ELF-1 (cell line): ENCODE measurements around the gene TBX3.

Experiments used
- DNase-seq: peaks from one replicate; pipeline ENCODE4 v3.0.0-alpha.2; 2016; ENCODE audit warnings: low read depth, low spot score

Gene TBX3

GRCh38 chr12:114696443-114697242, 12.7 kb upstream of the TBX3 start:
- DNase-seq: peak; percentile 44

GRCh38 chr12:114695305-114695592, 11.3 kb upstream of the TBX3 start:
- no peak for DNase-seq

DNA sequence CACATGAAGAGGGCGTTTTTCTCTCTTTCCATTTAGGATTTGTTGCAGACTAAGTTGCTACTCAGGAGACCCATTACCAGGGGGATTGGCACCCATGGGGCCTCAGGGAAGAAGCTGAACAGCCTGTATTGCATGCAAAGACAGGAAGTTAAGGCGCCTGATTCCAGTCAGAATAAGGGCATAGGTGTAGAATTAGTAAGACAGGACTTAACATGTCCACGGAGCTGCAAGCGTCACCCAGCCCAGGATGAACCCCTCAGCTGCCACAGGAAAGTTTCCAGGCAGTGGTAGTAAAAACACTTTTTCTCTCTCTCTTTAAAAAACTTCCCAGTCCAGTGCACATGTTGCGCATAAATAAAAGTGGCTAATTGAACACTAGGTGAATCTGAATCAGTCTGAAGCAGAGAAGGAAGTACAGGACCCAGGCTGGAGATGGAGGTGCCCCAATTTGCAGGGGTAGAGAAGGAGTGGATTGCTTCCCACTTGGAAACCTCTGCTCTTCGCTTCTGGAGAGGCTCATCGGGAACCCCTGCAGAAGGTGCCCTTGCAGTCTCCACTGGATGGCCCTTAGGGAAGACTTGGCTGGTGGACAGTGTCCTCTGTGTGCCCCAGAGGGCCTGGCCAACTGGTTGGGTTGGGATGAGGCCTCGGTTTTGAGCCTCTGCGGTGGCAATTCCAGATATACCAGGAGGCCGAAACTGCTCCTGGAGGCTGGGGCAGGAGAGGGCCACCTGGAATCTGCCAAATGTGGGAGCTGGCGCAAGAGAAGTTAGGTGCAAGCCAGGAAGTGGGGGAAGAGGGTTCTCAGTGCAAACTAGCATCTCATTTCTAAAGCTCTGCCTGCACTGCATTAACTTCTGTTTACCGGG, 10.7 kb upstream of the TBX3 start:
- peak; percentile 25 for DNase-seq

DNA sequence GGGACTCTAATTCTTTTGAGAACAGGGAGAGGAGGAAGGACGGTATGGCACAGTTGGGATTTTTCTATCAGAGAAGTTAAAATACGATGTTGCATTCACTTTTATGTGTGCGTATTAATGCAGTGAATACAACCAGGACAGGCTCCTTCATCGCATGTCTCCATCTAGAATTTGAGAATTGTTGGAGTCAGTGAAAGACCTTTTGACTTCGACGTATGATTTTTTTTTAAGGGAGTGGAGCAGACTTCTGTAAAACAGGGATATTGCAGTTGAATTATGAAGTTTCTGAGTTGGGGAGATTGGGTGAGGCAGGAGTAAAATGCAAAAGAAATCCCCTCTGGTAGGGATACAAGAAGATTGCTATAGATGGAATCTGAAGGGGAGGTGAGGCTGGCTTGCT, 9.6 kb upstream of the TBX3 start:
- no peak for DNase-seq

DNA sequence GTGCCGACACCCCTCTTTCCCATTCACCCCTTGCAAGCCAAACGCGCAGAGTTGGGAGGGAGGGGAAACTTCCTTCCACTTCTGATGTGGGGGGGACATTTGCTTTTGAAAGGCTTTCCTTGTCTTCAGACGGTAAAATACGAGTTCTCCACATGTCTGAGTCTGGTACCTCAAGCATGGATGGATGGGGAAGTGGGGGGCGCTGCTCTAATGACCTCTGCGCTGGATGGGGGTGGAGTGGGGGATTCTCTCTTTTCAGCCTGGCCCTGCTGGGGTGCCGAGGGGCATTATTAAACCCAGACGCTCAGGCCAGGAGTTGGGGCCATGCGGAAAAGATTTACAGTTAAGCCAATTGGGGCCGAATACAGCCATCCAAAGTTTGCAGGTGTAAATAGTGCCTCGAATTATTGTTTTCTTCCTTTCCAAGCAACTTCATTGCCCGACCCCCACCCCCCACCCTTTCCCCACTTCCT, 9.1 kb upstream of the TBX3 start:
- no peak for DNase-seq

DNA sequence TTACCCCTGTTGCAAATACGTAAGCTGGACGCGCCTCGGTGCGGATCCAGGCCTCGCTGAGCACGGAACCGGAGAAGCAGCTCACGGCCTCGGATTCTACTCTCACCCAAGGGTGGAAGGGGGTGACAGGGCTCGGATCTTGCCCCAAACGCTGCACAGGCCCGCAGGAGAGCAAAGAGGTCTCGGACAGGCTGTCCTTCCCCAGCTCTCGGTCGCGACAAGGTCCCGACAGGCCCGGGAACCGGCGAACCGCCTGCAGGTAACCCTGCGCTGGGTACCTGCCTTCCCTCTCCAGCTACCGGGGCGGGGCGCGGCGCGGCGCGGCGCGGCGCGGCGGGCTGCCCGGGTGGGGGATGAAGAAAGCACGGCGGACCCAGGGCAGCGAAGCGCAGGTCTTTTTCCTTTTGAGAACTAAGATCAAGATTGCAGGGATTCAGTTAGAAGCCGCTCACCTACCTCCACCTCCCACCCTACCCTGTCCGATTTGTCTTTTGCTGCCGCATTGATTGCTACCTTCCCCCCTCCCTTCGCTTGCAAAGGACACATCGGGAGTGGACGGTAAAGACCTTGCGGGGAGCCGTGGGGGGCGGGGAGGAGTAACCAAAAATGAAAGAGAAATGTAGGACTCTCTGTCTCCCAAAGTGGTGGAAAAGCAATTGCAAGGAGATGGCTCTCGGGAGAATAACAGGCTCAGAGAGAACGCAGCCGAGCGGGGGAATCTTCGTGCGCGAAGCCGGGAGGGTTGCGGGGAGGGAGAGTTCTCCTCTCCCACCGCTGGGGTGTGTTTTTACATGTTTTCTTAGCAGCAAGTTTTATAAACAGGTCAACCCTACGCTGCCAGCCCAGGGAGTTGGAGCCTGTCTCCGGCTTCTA, 8.4 kb upstream of the TBX3 start:
- peak; percentile 49 for DNase-seq

GRCh38 chr12:114691763-114692185, 7.8 kb upstream of the TBX3 start:
- DNase-seq: no peak

DNA sequence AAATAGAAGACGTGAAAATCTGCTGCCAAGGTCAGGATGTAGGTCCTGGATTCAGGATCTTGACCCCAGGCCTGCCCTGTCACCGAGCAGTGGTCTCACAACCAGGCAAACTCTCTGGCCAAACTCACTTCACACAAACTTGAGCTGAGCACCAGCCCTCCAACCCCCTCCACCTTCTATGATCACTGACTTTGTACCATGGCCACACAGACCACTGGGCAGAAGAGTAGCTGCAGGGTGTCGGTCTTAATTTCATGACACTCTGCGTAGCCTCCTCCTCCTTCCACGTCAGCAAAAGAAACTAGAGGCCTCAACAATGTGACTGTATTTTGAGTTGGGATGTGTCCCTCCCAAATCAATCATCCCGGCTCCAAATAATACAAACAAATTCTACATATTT, 7.2 kb upstream of the TBX3 start:
- peak; percentile 8 for DNase-seq

- DNase-seq: no peak
Measured at GRCh38 chr12:114690267-114691135, 6.5 kb upstream of the TBX3 start.

- DNase-seq: no peak
Measured at GRCh38 chr12:114689075-114689994, 5.4 kb upstream of the TBX3 start.

DNA sequence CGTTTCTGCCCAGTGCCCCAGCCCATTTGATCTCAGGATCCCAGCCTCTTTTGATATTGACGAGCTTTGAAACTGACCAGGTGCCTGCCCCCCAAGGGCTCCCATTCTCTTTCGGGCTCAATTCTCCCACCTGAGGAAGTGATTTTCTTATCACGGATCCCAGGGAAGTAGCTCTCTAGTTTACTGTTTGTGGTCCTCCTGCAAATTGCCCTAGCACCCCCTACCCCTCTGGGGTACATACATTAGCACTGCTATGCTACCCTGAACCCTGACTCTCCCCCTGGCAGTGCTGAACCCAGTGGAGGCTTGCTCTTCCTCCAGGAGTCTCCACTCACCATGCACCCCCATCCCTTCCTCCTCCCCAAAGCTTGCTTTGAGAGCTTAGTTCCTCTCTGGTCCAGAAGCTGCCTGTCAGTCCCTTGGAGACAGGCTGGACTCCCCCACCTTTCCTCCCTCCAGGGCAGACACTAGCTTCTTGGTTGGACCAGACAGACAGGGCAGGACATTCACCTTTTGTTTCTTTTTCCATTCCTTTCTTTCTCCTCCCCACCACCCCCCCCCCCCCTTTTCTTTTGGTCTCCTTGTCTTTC, 4.4 kb upstream of the TBX3 start:
- peak; percentile 43 for DNase-seq

DNA sequence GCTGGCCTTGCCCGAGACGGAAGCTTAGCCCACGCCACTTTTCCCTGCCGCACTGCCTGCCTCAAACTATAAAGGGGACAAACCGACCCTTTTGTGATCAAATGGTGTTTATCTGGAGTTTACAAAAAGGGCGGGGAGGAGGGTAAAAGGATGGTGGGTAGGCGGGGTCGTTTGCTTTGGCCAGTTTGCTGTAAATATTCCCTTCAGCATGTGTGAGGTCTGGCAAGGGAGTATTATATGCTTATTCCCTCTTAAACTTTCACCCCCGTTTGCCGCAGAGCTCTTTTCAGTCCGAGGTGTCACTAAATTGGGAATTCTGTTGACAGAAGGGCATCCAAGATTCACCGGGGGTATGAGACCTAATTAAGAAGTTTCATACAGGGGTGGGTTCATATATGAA, 3.8 kb upstream of the TBX3 start:
- DNase-seq: peak; percentile 16

DNA sequence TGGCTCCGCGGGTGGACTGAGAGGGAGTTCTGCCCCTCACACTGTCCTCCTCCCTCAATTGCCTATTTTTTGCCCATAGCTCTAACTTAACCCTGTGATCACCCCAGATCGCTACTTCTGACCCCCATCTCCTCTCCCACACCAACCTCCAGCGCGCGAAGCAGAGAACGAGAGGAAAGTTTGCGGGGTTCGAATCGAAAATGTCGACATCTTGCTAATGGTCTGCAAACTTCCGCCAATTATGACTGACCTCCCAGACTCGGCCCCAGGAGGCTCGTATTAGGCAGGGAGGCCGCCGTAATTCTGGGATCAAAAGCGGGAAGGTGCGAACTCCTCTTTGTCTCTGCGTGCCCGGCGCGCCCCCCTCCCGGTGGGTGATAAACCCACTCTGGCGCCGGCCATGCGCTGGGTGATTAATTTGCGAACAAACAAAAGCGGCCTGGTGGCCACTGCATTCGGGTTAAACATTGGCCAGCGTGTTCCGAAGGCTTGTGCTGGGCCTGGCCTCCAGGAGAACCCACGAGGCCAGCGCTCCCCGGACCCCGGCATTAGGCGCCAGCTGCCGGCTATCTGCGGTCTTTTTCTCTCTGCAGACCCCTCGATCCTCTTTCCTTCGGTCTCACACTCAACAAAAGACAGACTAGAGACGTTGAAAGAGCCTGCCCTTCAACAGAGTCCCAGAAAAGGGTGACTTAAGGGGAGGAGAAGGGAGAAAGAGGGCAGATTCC, 3.0 kb upstream of the TBX3 start:
- DNase-seq: peak; percentile 61

- peak; percentile 40 for DNase-seq
Measured at GRCh38 chr12:114686426-114686772, 2.4 kb upstream of the TBX3 start.

DNA sequence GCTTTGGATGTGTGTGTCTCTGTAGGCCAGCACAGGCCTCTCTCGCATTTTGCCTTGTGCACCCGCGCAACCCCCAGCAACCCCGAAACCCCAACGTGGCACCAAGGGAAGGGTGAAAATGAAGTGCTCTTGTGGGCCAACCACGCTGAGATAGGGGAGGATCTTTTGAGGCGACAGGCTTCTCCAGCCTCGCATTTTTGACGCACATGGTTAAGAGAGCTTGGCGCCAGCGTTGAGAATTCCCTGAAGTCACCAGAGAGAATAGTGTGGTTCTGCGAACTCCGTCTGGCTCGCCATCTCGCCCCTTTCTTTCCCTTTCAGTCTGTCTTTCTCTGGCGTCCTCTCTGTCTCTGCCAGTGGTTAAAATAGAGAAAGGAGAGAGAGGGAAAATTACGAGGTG, 1.9 kb upstream of the TBX3 start:
- DNase-seq: no peak

GRCh38 chr12:114685320-114685781, 1.4 kb upstream of the TBX3 start:
- peak; percentile 66 for DNase-seq

GRCh38 chr12:114684870-114685273, 897 bp upstream of the TBX3 start:
- DNase-seq: no peak

- DNase-seq: no peak
Measured at GRCh38 chr12:114683709-114684097, 272 bp downstream of the TBX3 start.
